GM23338 (cell line): ENCODE results near the gene GAS6. TPM values are rescaled to one million over a fixed set of nuclear protein-coding genes. Genes with fewer than 3 reads are reported as not detected.

Source experiments
- ATAC-seq: fragments of 200-7000 bp; cut with Tn5 transposase; 3 replicates; pipeline ENCODE4 v1.9.1; 2020
- DNase-seq: peaks from one replicate; pipeline ENCODE4 v3.0.0-alpha.2; 2015; ENCODE audit warnings: low spot score
- H2AFZ ChIP-seq: fragments of 200-600 bp; sonication (generic); 2 replicates; pipeline ENCODE4 v1.8.0; 2016; ENCODE audit warnings: antibody characterized with exemption, mild to moderate bottlenecking, moderate library complexity
- H3F3A ChIP-seq: fragments of 200-600 bp; sonication (generic); replicated peaks from 2 replicates; pipeline ENCODE4 v1.8.0; 2017; ENCODE audit warnings: antibody characterized with exemption, mixed run types, low read depth
- H3K27ac ChIP-seq: fragments of 200-600 bp; sonication (generic); 2 replicates; pipeline ENCODE4 v1.6.1; 2016; ENCODE audit warnings: low read depth
- H3K27me3 ChIP-seq: fragments of 200-600 bp; sonication (generic); 2 replicates; pipeline ENCODE4 v1.8.0; 2016; ENCODE audit warnings: mild to moderate bottlenecking, mixed run types, moderate library complexity; ENCODE audit not compliant: insufficient read depth
- H3K36me3 ChIP-seq: fragments of 200-600 bp; sonication (generic); 2 replicates; pipeline ENCODE4 v1.8.0; 2016; ENCODE audit warnings: mild to moderate bottlenecking; ENCODE audit not compliant: insufficient read depth
- H3K4me1 ChIP-seq: fragments of 200-600 bp; sonication (generic); 2 replicates; pipeline ENCODE4 v1.8.0; 2016; ENCODE audit warnings: mild to moderate bottlenecking, moderate library complexity; ENCODE audit not compliant: insufficient read depth
- H3K4me2 ChIP-seq: fragments of 200-600 bp; sonication (generic); 2 replicates; pipeline ENCODE4 v1.7.1; 2017; ENCODE audit warnings: mixed run types
- H3K4me3 ChIP-seq: fragments of 200-600 bp; sonication (generic); 2 replicates; pipeline ENCODE4 v1.6.1; 2016; ENCODE audit warnings: mixed run types
- H3K79me2 ChIP-seq: fragments of 200-600 bp; sonication (generic); replicated peaks from 2 replicates; pipeline ENCODE4 v1.8.0; 2017; ENCODE audit warnings: mild to moderate bottlenecking; ENCODE audit not compliant: insufficient read depth
- H3K9me2 ChIP-seq: fragments of 200-600 bp; sonication (generic); 2 replicates; pipeline ENCODE4 v1.8.0; 2017; ENCODE audit not compliant: insufficient read depth
- H4K20me1 ChIP-seq: fragments of 200-600 bp; sonication (generic); replicated peaks from 2 replicates; pipeline ENCODE4 v1.8.0; 2017; ENCODE audit warnings: mild to moderate bottlenecking; ENCODE audit not compliant: insufficient read depth
- H3K27ac Mint-ChIP-seq: 2 replicates; pipeline ENCODE4 v1.8.0; 2020; ENCODE audit warnings: inconsistent platforms, mild to moderate bottlenecking, moderate library complexity, mixed read lengths
- H3K27me3 Mint-ChIP-seq: 3 replicates; pipeline ENCODE4 v1.8.0; 2022; ENCODE audit warnings: low read depth, mild to moderate bottlenecking, moderate library complexity, mixed read lengths, inconsistent platforms; ENCODE audit not compliant: insufficient read depth, poor library complexity
- H3K36me3 Mint-ChIP-seq: 3 replicates; pipeline ENCODE4 v1.8.0; 2021; ENCODE audit warnings: low read depth, mild to moderate bottlenecking, inconsistent platforms, moderate library complexity, mixed read lengths
- H3K4me1 Mint-ChIP-seq: 3 replicates; pipeline ENCODE4 v1.8.0; 2020; ENCODE audit warnings: mild to moderate bottlenecking, inconsistent platforms, mixed read lengths
- H3K4me3 Mint-ChIP-seq: 3 replicates; pipeline ENCODE4 v1.8.0; 2021; ENCODE audit warnings: moderate library complexity, mild to moderate bottlenecking, inconsistent platforms, mixed read lengths
- H3K9me3 Mint-ChIP-seq: 3 replicates; pipeline ENCODE4 v1.8.0; 2020; ENCODE audit warnings: moderate library complexity, mild to moderate bottlenecking, inconsistent platforms, mixed read lengths
- CREB1 ChIP-seq: fragments of 250-450 bp; sonication (Bioruptor Pico); IDR thresholded peaks from 2 replicates; pipeline ENCODE4 v1.5.0; 2020; ENCODE audit warnings: low read depth, mild to moderate bottlenecking, moderate library complexity
- ETS1 ChIP-seq: IDR thresholded peaks from 2 replicates; pipeline ENCODE4 v1.6.1; 2016; ENCODE audit warnings: antibody characterized with exemption
- EZH2 ChIP-seq: fragments of 200-600 bp; sonication (generic); IDR thresholded peaks from one replicate; pipeline ENCODE4 v1.8.0; 2017; ENCODE audit warnings: antibody characterized with exemption, mild to moderate bottlenecking, low read depth; ENCODE audit not compliant: unreplicated experiment
- EZH2phosphoT487 ChIP-seq: fragments of 200-600 bp; sonication (generic); IDR thresholded peaks from one replicate; pipeline ENCODE4 v1.8.1; 2018; ENCODE audit warnings: antibody characterized with exemption; ENCODE audit not compliant: unreplicated experiment
- JUNB ChIP-seq: IDR thresholded peaks from one replicate; pipeline ENCODE4 v1.6.1; 2016; ENCODE audit warnings: antibody characterized with exemption; ENCODE audit not compliant: unreplicated experiment
- NANOG ChIP-seq: IDR thresholded peaks from 2 replicates; pipeline ENCODE4 v1.6.1; 2016; ENCODE audit warnings: antibody characterized with exemption, borderline replicate concordance
- POLR2AphosphoS5 ChIP-seq: IDR thresholded peaks from 2 replicates; pipeline ENCODE4 v1.6.1; 2016; ENCODE audit warnings: antibody characterized with exemption, low read depth
- STAT1 ChIP-seq: IDR thresholded peaks from one replicate; pipeline ENCODE4 v1.6.1; 2016; ENCODE audit warnings: antibody characterized with exemption; ENCODE audit not compliant: unreplicated experiment
- ZNF114 ChIP-seq: fragments of 250-450 bp; sonication (Bioruptor Pico); IDR thresholded peaks from 2 replicates; pipeline ENCODE4 v1.5.0; 2020; ENCODE audit warnings: mild to moderate bottlenecking, moderate library complexity
- ZNF331 ChIP-seq: fragments of 250-450 bp; sonication (Bioruptor Pico); IDR thresholded peaks from 2 replicates; pipeline ENCODE4 v1.5.0; 2020; ENCODE audit warnings: low read depth, mild to moderate bottlenecking, moderate library complexity
- polyA plus RNA-seq: library from polyadenylated mRNA; unstranded; fragments of >200 nt; fragmentation: Nextera tagmentation; extraction: Ambion mirVana; gene quantifications from 2 replicates; pipeline ENCODE4 v1.2.1, GENCODE V29; 2016
- total RNA-seq: library from RNA; depleted of rRNA; stranded (reverse); fragments of >200 nt; shearing (Covaris generic); gene quantifications from 2 replicates; pipeline ENCODE4 v1.2.3, GENCODE V29; 2014
- TF ChIP-seq, protein P1 (sequence below): fragments of 250-450 bp; sonication (Bioruptor Pico); IDR thresholded peaks from 2 replicates; pipeline ENCODE4 v1.5.0; 2020; ENCODE audit warnings: mild to moderate bottlenecking, moderate library complexity
- TF ChIP-seq, protein P2 (sequence below), 2 experiments: fragments of 200-600 bp in 1 of 2; sonication (generic) in 1 of 2; conservative IDR thresholded peaks; 2 replicates each; pipeline versions ENCODE4 v1.5.1 to v1.6.1; 2016 to 2017; ENCODE audit warnings: antibody characterized with exemption in 2 of 2, low read depth in 2 of 2, mild to moderate bottlenecking in 2 of 2, moderate library complexity in 1 of 2
- TF ChIP-seq, protein P3 (sequence below): IDR thresholded peaks from one replicate; pipeline ENCODE4 v1.6.1; 2018; ENCODE audit warnings: antibody characterized with exemption; ENCODE audit not compliant: unreplicated experiment

The GAS6 gene
- total and polyA plus RNA-seq, 2 experiments from 2014 or later = 7.9 to 21.2 TPM

- H3K36me3 ChIP-seq = no peaks in the 10 kb centered on the region
- H3K27me3 Mint-ChIP-seq = peaks cover under 1% of the 10 kb centered on the region
- H3K9me2 ChIP-seq = no peaks in the 10 kb centered on the region; the same call in 1 of the 2 replicates
- peaks cover 23% of the 10 kb centered on the region for H3K4me1 Mint-ChIP-seq
- H3K4me2 ChIP-seq = no peak overlapping the region
- H3K79me2 ChIP-seq = peaks cover 4% of the 10 kb centered on the region; the same call in 1 of the 2 replicates
- H3K27ac Mint-ChIP-seq = no peak overlapping the region
- H3F3A ChIP-seq = no peaks in the 10 kb centered on the region
- H3K4me3 Mint-ChIP-seq = no peak overlapping the region
- no peaks in the 10 kb centered on the region for H4K20me1 ChIP-seq
- TF ChIP-seq, protein P1, sequence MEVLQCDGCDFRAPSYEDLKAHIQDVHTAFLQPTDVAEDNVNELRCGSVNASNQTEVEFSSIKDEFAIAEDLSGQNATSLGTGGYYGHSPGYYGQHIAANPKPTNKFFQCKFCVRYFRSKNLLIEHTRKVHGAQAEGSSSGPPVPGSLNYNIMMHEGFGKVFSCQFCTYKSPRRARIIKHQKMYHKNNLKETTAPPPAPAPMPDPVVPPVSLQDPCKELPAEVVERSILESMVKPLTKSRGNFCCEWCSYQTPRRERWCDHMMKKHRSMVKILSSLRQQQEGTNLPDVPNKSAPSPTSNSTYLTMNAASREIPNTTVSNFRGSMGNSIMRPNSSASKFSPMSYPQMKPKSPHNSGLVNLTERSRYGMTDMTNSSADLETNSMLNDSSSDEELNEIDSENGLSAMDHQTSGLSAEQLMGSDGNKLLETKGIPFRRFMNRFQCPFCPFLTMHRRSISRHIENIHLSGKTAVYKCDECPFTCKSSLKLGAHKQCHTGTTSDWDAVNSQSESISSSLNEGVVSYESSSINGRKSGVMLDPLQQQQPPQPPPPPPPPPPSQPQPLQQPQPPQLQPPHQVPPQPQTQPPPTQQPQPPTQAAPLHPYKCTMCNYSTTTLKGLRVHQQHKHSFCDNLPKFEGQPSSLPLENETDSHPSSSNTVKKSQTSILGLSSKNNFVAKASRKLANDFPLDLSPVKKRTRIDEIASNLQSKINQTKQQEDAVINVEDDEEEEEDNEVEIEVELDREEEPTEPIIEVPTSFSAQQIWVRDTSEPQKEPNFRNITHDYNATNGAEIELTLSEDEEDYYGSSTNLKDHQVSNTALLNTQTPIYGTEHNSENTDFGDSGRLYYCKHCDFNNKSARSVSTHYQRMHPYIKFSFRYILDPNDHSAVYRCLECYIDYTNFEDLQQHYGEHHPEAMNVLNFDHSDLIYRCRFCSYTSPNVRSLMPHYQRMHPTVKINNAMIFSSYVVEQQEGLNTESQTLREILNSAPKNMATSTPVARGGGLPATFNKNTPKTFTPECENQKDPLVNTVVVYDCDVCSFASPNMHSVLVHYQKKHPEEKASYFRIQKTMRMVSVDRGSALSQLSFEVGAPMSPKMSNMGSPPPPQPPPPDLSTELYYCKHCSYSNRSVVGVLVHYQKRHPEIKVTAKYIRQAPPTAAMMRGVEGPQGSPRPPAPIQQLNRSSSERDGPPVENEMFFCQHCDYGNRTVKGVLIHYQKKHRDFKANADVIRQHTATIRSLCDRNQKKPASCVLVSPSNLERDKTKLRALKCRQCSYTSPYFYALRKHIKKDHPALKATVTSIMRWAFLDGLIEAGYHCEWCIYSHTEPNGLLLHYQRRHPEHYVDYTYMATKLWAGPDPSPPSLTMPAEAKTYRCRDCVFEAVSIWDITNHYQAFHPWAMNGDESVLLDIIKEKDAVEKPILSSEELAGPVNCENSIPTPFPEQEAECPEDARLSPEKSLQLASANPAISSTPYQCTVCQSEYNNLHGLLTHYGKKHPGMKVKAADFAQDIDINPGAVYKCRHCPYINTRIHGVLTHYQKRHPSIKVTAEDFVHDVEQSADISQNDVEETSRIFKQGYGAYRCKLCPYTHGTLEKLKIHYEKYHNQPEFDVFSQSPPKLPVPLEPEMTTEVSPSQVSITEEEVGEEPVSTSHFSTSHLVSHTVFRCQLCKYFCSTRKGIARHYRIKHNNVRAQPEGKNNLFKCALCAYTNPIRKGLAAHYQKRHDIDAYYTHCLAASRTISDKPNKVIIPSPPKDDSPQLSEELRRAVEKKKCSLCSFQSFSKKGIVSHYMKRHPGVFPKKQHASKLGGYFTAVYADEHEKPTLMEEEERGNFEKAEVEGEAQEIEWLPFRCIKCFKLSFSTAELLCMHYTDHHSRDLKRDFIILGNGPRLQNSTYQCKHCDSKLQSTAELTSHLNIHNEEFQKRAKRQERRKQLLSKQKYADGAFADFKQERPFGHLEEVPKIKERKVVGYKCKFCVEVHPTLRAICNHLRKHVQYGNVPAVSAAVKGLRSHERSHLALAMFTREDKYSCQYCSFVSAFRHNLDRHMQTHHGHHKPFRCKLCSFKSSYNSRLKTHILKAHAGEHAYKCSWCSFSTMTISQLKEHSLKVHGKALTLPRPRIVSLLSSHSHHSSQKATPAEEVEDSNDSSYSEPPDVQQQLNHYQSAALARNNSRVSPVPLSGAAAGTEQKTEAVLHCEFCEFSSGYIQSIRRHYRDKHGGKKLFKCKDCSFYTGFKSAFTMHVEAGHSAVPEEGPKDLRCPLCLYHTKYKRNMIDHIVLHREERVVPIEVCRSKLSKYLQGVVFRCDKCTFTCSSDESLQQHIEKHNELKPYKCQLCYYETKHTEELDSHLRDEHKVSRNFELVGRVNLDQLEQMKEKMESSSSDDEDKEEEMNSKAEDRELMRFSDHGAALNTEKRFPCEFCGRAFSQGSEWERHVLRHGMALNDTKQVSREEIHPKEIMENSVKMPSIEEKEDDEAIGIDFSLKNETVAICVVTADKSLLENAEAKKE (CRISPR knock-in tag) = no peak
- TF ChIP-seq POLR2AphosphoS5 (no peak), STAT1 (no peak), ETS1 (no peak), ZNF114 (CRISPR knock-in tag) (no peak), ZNF331 (CRISPR knock-in tag) (no peak), JUNB (no peak), EZH2phosphoT487 (no peak), CREB1 (CRISPR knock-in tag) (no peak), NANOG (no peak), EZH2 (no peak)
- TF ChIP-seq, protein P2, sequence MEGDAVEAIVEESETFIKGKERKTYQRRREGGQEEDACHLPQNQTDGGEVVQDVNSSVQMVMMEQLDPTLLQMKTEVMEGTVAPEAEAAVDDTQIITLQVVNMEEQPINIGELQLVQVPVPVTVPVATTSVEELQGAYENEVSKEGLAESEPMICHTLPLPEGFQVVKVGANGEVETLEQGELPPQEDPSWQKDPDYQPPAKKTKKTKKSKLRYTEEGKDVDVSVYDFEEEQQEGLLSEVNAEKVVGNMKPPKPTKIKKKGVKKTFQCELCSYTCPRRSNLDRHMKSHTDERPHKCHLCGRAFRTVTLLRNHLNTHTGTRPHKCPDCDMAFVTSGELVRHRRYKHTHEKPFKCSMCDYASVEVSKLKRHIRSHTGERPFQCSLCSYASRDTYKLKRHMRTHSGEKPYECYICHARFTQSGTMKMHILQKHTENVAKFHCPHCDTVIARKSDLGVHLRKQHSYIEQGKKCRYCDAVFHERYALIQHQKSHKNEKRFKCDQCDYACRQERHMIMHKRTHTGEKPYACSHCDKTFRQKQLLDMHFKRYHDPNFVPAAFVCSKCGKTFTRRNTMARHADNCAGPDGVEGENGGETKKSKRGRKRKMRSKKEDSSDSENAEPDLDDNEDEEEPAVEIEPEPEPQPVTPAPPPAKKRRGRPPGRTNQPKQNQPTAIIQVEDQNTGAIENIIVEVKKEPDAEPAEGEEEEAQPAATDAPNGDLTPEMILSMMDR (conservative IDR thresholded peaks at IDR 0.05; ENCODE audit: low read depth in 2 of 2) = no peak
- TF ChIP-seq, protein P3, sequence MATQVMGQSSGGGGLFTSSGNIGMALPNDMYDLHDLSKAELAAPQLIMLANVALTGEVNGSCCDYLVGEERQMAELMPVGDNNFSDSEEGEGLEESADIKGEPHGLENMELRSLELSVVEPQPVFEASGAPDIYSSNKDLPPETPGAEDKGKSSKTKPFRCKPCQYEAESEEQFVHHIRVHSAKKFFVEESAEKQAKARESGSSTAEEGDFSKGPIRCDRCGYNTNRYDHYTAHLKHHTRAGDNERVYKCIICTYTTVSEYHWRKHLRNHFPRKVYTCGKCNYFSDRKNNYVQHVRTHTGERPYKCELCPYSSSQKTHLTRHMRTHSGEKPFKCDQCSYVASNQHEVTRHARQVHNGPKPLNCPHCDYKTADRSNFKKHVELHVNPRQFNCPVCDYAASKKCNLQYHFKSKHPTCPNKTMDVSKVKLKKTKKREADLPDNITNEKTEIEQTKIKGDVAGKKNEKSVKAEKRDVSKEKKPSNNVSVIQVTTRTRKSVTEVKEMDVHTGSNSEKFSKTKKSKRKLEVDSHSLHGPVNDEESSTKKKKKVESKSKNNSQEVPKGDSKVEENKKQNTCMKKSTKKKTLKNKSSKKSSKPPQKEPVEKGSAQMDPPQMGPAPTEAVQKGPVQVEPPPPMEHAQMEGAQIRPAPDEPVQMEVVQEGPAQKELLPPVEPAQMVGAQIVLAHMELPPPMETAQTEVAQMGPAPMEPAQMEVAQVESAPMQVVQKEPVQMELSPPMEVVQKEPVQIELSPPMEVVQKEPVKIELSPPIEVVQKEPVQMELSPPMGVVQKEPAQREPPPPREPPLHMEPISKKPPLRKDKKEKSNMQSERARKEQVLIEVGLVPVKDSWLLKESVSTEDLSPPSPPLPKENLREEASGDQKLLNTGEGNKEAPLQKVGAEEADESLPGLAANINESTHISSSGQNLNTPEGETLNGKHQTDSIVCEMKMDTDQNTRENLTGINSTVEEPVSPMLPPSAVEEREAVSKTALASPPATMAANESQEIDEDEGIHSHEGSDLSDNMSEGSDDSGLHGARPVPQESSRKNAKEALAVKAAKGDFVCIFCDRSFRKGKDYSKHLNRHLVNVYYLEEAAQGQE = no peak
- no peaks in the 10 kb centered on the region for H3K36me3 Mint-ChIP-seq
- no peak overlapping the region for H3K4me3 ChIP-seq
- peaks cover 3% of the 10 kb centered on the region for H3K4me1 ChIP-seq
- ATAC-seq (peak; percentile 76), DNase-seq (no peak)
- H3K9me3 Mint-ChIP-seq = no peaks in the 10 kb centered on the region
- H3K27ac ChIP-seq = no peak overlapping the region
- no peak overlapping the region for H2AFZ ChIP-seq
- no peaks in the 10 kb centered on the region for H3K27me3 ChIP-seq
Observed at GRCh38 chr13:113848431-113849260, 15.2 kb downstream of the GAS6 start.
